AG09309 (cell line): Measurements from ENCODE around the gene TBC1D1.

Source experiments
- DNase-seq: peaks from one replicate; pipeline ENCODE4 v3.0.0-alpha.2; 2010; ENCODE audit warnings: low read depth
- H3K4me3 ChIP-seq: 2 replicates; pipeline ENCODE4 v1.5.1; 2011; ENCODE audit warnings: mild to moderate bottlenecking, low read depth, low read length, moderate library complexity; ENCODE audit not compliant: control insufficient read depth
- TF ChIP-seq, protein P1 (sequence below): IDR thresholded peaks from 2 replicates; pipeline ENCODE4 v1.5.1; 2011; ENCODE audit warnings: mild to moderate bottlenecking, low read depth, low read length, inconsistent platforms; ENCODE audit not compliant: insufficient read depth, control insufficient read depth; ENCODE audit errors: missing control alignments

The TBC1D1 gene

DNA sequence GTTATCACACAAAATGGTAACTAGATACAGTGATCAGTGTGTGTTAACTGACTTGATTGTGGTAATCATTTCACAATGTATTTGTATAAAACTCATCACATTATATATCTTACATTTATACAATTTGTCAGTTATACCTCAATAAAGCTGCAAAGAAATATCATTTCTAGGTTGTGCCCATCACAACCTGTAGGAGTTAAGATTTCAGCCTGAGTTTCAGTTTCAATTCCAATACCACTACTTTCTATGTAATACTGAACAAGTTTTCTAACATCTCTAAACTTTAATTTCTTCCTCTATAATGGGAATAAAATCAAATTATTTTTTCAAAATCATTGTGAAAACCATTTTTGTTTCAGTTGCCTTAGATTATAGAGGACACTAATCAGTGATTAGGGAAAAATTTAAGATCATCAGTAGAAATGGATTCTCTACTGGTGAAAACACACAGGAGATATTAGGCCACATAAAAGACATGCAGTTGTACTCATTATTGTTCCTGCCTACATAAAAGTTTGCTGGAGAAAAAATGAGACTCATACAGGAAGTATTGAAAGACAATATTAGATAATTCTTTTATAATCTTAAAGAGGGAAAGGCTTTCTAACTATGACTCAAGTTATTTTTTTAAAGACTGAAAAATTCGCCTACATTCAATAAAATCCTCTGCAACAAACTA lies 18.4 kb upstream of the TBC1D1 start:
- TF ChIP-seq, protein P1, sequence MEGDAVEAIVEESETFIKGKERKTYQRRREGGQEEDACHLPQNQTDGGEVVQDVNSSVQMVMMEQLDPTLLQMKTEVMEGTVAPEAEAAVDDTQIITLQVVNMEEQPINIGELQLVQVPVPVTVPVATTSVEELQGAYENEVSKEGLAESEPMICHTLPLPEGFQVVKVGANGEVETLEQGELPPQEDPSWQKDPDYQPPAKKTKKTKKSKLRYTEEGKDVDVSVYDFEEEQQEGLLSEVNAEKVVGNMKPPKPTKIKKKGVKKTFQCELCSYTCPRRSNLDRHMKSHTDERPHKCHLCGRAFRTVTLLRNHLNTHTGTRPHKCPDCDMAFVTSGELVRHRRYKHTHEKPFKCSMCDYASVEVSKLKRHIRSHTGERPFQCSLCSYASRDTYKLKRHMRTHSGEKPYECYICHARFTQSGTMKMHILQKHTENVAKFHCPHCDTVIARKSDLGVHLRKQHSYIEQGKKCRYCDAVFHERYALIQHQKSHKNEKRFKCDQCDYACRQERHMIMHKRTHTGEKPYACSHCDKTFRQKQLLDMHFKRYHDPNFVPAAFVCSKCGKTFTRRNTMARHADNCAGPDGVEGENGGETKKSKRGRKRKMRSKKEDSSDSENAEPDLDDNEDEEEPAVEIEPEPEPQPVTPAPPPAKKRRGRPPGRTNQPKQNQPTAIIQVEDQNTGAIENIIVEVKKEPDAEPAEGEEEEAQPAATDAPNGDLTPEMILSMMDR: no peak
- DNase-seq: no peak
- H3K4me3 ChIP-seq: no peak overlapping the region

DNA sequence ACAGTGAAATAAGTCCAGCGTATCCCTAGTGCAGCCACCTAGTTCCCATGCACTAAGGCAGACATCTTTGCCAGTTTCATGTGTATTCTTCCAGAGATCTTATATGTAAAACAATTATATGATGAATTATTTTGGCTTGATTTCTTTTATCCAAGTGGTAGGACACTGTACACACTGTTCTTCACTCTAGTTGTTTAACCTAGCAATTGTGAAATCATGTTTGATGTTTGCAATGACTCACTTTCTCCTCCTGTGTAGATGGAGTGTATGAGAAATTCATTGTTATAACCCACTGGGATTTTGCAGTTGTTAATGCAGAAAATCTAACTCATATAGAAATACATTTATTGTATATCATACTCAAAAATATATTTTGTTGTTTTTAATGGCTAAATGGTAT lies 17.5 kb upstream of the TBC1D1 start:
- TF ChIP-seq, protein P1: no peak
- H3K4me3 ChIP-seq: no peak overlapping the region
- no peak for DNase-seq

DNA sequence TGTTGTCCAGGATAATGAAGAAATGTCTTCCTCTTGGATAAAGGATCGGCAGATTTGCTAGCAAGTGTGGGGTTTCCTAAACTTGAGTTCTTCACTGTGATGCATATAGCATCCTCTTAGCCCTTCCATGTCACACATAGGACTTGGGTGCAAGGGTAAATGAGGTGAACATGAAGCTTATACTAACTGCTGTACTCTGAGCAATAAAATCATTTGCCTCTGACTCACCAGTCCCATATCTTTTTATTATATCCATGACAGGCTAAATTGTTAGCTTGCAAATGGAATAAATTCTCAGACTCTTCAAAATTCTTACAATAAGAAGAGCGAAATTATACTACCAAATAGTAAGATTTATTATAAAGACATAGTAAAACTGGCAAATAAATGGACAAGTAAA lies 14.7 kb upstream of the TBC1D1 start:
- no peak overlapping the region for H3K4me3 ChIP-seq
- TF ChIP-seq, protein P1: no peak
- DNase-seq: no peak

DNA sequence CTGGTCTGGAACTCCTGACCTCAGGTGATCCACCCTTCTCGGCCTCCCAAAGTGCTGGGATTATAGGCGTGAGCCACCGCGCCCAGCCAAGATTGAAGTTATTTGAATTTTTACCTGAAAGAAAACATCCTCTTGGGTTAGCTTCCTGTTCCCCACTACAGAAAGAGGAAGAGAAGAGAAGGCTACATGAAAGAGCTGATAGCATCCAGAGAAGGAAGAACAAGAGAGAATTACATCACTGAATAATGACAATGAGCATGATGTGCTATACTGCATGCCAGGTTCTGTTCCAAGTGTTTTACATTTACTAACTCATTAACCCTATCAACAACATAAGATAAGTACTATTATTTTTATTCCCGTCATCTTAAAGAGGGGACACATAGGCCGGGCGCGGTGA lies 11.5 kb upstream of the TBC1D1 start:
- TF ChIP-seq, protein P1: no peak
- H3K4me3 ChIP-seq: no peak overlapping the region
- DNase-seq: no peak

DNA sequence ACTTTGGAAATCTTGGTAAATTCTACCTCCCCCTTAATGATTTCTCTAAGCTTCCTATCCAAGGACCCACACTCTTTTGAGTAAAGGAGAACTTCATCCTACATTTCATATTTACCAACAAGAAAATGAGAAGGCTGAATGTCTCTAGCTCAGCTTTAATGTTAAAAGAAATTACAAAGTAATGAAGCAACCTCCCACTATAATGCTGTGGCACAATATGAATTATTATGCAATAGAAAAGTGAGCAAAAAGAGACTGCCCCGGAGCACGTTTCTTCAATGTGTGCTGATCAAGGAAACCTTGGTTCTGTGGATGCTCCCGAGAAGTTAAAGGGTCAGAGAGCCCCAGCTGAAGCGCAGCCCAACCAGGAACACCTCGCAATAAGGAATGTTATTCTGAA lies 9.1 kb upstream of the TBC1D1 start:
- TF ChIP-seq, protein P1: no peak
- H3K4me3 ChIP-seq: no peak overlapping the region
- no peak for DNase-seq

DNA sequence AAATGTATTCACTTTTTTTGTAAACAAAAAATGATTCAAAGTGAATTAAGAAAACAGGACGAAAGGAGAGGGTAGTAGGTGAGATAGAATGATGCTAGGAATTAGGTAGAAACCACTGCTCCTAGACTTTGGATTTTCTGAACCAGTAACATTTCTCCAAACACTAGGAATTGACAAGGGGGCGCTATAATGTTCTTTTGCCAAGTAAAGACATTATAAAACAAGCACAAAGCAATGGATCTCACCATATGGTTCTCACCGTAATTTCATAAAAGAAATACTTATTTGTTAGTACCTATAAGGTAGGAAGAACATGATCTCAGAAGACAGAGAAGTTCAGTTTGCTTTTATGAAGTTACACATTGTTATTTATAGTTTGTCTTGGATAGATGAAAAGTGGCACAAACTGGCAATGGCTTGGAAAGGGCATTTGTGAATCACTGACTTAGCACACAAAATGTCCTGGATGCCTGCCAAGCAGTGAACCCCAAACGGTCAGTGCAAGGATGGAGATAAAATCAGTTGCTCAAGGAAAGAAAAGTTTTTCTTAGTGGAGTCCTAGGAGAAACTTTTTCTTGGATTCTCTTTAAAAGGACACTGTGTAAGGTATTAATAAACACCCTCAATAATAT lies 8.1 kb upstream of the TBC1D1 start:
- TF ChIP-seq, protein P1: peak; percentile 9
- no peak overlapping the region for H3K4me3 ChIP-seq
- no peak for DNase-seq
